ENCODE measurements around the gene RALGPS1. TPM values are rescaled to one million over a fixed set of nuclear protein-coding genes. Genes with fewer than 3 reads are reported as not detected.

Gene RALGPS1
- total and polyA plus RNA-seq, 2 of the 13 experiments (the other 11 are each of a cell fraction or from before 2014, with no cell fraction given): 3.7 to 6.5 TPM

DNA sequence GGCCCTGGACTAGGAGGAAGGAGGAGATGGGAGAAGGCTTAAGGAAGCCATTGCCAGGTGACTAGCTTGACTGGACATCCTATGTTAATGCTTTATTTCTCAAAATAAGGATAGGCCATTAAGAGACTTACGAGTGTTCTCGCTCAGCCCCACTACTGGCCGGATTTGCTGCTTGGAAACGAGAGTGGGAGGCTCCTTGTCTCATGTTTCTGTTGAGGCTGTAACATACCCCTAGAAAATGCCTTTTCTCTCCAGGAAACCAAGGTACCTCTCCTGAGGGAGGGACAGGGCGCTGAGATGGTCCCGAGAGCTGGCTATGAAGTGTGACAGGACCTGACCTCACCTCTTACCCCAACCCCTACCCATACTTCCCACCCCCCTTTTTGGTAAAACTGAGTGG lies 60.0 kb downstream of the RALGPS1 start:
- no peak for DNase-seq (ENCODE audit: low spot score)
- no peaks in the 10 kb centered on the region for H3K9me3 ChIP-seq (ENCODE audit: low read length)
- no peaks in the 10 kb centered on the region for H4K20me1 ChIP-seq (ENCODE audit: insufficient read depth, low read length)
- no peak for ATAC-seq
- intact Hi-C loops (cut with micrococcal nuclease; ENCODE audit: unreplicated experiment) (no loop called here), in situ Hi-C loops (cut with HindIII; ENCODE audit: extremely low pct_ligation_motif_present, low pct_unique_long_range_greater_than_20kb) (no loop called here)
- no peak overlapping the region for H2AFZ ChIP-seq (ENCODE audit: low read length)
- H3K4me1 ChIP-seq (ENCODE audit: insufficient read depth, low read length): no peaks in the 10 kb centered on the region
- H3K4me3 ChIP-seq (replicated peaks in 1 of 3; ENCODE audit: insufficient read depth in 1 of 3, low read depth in 2 of 3, low read length in 3 of 3): no peak overlapping the region
- no peaks in the 10 kb centered on the region for H3K27me3 ChIP-seq (ENCODE audit: control insufficient read depth in 1 of 2, insufficient read depth in 2 of 2, low read length in 2 of 2)
- BruUV-seq (replicated peaks): no TSS peak
- H3K36me3 ChIP-seq (replicated peaks in 1 of 2; ENCODE audit: control insufficient read depth in 1 of 2, insufficient read depth in 2 of 2, low read length in 2 of 2): no peaks in the 10 kb centered on the region
- ChIA-PET CTCF (ENCODE audit: low intra/inter-chr PET ratio, low total read pairs) (no interaction called here), POLR2A (no interaction called here)
- no peak for FAIRE-seq
- no peak overlapping the region for H3K4me2 ChIP-seq (ENCODE audit: low read depth, low read length)
- 76% methylated on average over 6 of the region's 6 CpGs for WGBS (ENCODE audit: low lambda C conversion rate)
- H3K27ac ChIP-seq (ENCODE audit: extremely low read length, insufficient read depth, low read length): no peak overlapping the region
- no peaks in the 10 kb centered on the region for H3K79me2 ChIP-seq (ENCODE audit: insufficient read depth, low read length)
- H3K9ac ChIP-seq (ENCODE audit: insufficient read depth, low read depth, low read length): no peak overlapping the region
- TF ChIP-seq ZNF121 (CRISPR knock-in tag; IDR thresholded peaks at IDR 0.05) (no peak), SCMH1 (CRISPR knock-in tag; IDR thresholded peaks at IDR 0.05; ENCODE audit: borderline replicate concordance) (no peak), ZBTB34 (CRISPR knock-in tag; IDR thresholded peaks at IDR 0.05) (no peak), DPF2 (CRISPR knock-in tag; IDR thresholded peaks at IDR 0.05; ENCODE audit: borderline replicate concordance, low read depth) (no peak), TERF1 (CRISPR knock-in tag; IDR thresholded peaks at IDR 0.05) (no peak), SNRNP70 (IDR thresholded peaks at IDR 0.05; ENCODE audit: low read depth, low read length) (no peak)

Measured in HepG2 (cell line).